Endothelial cell of umbilical vein (primary cell): ENCODE data around the gene PLK1. TPM values are rescaled to one million over a fixed set of nuclear protein-coding genes. Genes with fewer than 3 reads are reported as not detected.
"Not testable (repeated sequence)": the region's sequence is repeated elsewhere in the genome, so short reads cannot be mapped to it uniquely, and the experiment has no call there.

ENCODE experiments used
- BruUV-seq: library from RNA; stranded (reverse); fragments of 400-500 nt; replicated peaks from 2 replicates; lab custom pipeline; 2021; lab: Mats Ljungman, UMichigan
- CTCF ChIA-PET: fragments of 300-600, 350-600 bp; sonication (Branson Sonifier 250); formaldehyde crosslinking; loops from one replicate; lab custom pipeline; 2021; ENCODE audit warnings: antibody characterized with exemption, inconsistent platforms; lab: Charles Lee
- POLR2A ChIA-PET: fragments of 300-600, 350-600 bp; sonication (Branson Sonifier 250); formaldehyde crosslinking; loops from one replicate; lab custom pipeline; 2021; ENCODE audit warnings: antibody characterized with exemption, inconsistent platforms; lab: Charles Lee
- DNase-seq: peaks from one replicate; pipeline ENCODE4 v3.0.0-alpha.2; 2011; ENCODE audit warnings: low read depth, low spot score
- FAIRE-seq: peaks from 2 replicates; lab custom pipeline; 2011; peaks lifted over from hg19 to GRCh38; lab: Jason Lieb, UNC
- H2AFZ ChIP-seq: 2 replicates; pipeline ENCODE4 v1.6.0; 2012; ENCODE audit warnings: low read depth, low read length, control low read depth, inconsistent platforms
- H3K27ac ChIP-seq: 2 replicates; pipeline ENCODE4 v1.5.1; 2011; ENCODE audit warnings: low read depth, mild to moderate bottlenecking, control low read depth, low read length, moderate library complexity; ENCODE audit not compliant: insufficient read depth
- H3K27me3 ChIP-seq, 2 experiments: 2 replicates each; pipeline versions ENCODE4 v1.6.0 to v1.6.1; 2011; ENCODE audit warnings: low read length in 2 of 2, mixed read lengths in 1 of 2; ENCODE audit not compliant: control insufficient read depth in 2 of 2, insufficient read depth in 2 of 2
- H3K36me3 ChIP-seq, 2 experiments: 2 replicates in 1 of 2; 3 replicates in 1 of 2; pipeline ENCODE4 v1.5.1; 2011; ENCODE audit warnings: low read length in 2 of 2, mild to moderate bottlenecking in 1 of 2, moderate library complexity in 1 of 2; ENCODE audit not compliant: control insufficient read depth in 2 of 2, insufficient read depth in 2 of 2; ENCODE audit errors: extremely low read depth in 1 of 2
- H3K4me1 ChIP-seq: 3 replicates; pipeline ENCODE4 v1.5.1; 2011; ENCODE audit warnings: mild to moderate bottlenecking, low read length; ENCODE audit not compliant: control insufficient read depth, insufficient read depth; ENCODE audit errors: extremely low read depth
- H3K4me2 ChIP-seq: 2 replicates; pipeline ENCODE4 v1.6.1; 2011; ENCODE audit warnings: low read length, control low read depth, mixed read lengths; ENCODE audit not compliant: insufficient read depth
- H3K4me3 ChIP-seq, 3 experiments: fragments of 200-600 bp in 1 of 3; sonication (generic), shearing (Covaris generic) in 1 of 3; replicated peaks in 1 of 3; 2 replicates each; pipeline ENCODE4 v1.5.1; 2011 to 2016; ENCODE audit warnings: control low read depth in 3 of 3, low read length in 3 of 3, mild to moderate bottlenecking in 2 of 3, inconsistent platforms in 1 of 3, low read depth in 1 of 3, moderate library complexity in 1 of 3; ENCODE audit not compliant: insufficient read depth in 1 of 3
- H3K79me2 ChIP-seq: 2 replicates; pipeline ENCODE4 v1.6.0; 2012; ENCODE audit warnings: low read length, inconsistent platforms; ENCODE audit not compliant: control insufficient read depth, insufficient read depth
- H3K9ac ChIP-seq: replicated peaks from 2 replicates; pipeline ENCODE3; 2011; ENCODE audit warnings: low read length, control low read depth; ENCODE audit not compliant: insufficient read depth; ENCODE audit errors: extremely low read depth
- H3K9me1 ChIP-seq: replicated peaks from 3 replicates; pipeline ENCODE4 v1.6.0; 2011; ENCODE audit warnings: mild to moderate bottlenecking, low read length; ENCODE audit not compliant: control insufficient read depth, insufficient read depth; ENCODE audit errors: extremely low read depth
- H3K9me3 ChIP-seq: replicated peaks from 2 replicates; pipeline ENCODE4 v1.5.1; 2012; ENCODE audit warnings: low read length, inconsistent platforms; ENCODE audit not compliant: control insufficient read depth, insufficient read depth
- H4K20me1 ChIP-seq: replicated peaks from 2 replicates; pipeline ENCODE3; 2011; ENCODE audit warnings: mild to moderate bottlenecking, low read length; ENCODE audit not compliant: control insufficient read depth, insufficient read depth; ENCODE audit errors: extremely low read depth
- CTCF ChIP-seq, 2 donors: IDR thresholded peaks; 1 replicate in 1 of 2; 2 replicates in 1 of 2; pipeline ENCODE4 v1.5.1; 2011; ENCODE audit warnings: low read length in 2 of 2, mild to moderate bottlenecking in 2 of 2, moderate library complexity in 2 of 2, control low read depth in 1 of 2, inconsistent platforms in 1 of 2, low read depth in 1 of 2; ENCODE audit not compliant: insufficient read depth in 1 of 2; ENCODE audit errors: extremely low read depth in 1 of 2
- EZH2 ChIP-seq: IDR thresholded peaks from 2 replicates; pipeline ENCODE4 v1.6.1; 2012; ENCODE audit warnings: borderline replicate concordance, low read depth, mild to moderate bottlenecking, moderate library complexity, low read length, inconsistent platforms; ENCODE audit not compliant: severe bottlenecking
- FOS ChIP-seq: IDR thresholded peaks from 2 replicates; pipeline ENCODE4 v1.6.1; 2011; ENCODE audit warnings: mild to moderate bottlenecking, low read length, moderate library complexity, borderline replicate concordance; ENCODE audit not compliant: insufficient read depth
- GATA2 ChIP-seq: IDR thresholded peaks from 2 replicates; pipeline ENCODE4 v1.7.0; 2011; ENCODE audit warnings: low read depth, mild to moderate bottlenecking, moderate library complexity, mixed read lengths, low read length; ENCODE audit not compliant: insufficient read length, insufficient read depth
- JUN ChIP-seq: IDR thresholded peaks from 2 replicates; pipeline ENCODE4 v1.6.1; 2011; ENCODE audit warnings: borderline replicate concordance, low read depth; ENCODE audit not compliant: insufficient read length, insufficient read depth
- MAX ChIP-seq: IDR thresholded peaks from 2 replicates; pipeline ENCODE4 v1.6.1; 2011; ENCODE audit not compliant: insufficient read depth, insufficient read length
- MYC ChIP-seq: IDR thresholded peaks from one replicate; pipeline ENCODE4 v1.6.1; 2011; ENCODE audit warnings: mild to moderate bottlenecking, low read depth, low read length
- POLR2A ChIP-seq: IDR thresholded peaks from 2 replicates; pipeline ENCODE4 v1.6.1; 2012; ENCODE audit warnings: low read depth, mild to moderate bottlenecking, control low read depth, low read length
- POLR2AphosphoS5 ChIP-seq: IDR thresholded peaks from 2 replicates; pipeline ENCODE4 v1.6.1; 2012; ENCODE audit warnings: low read depth, mild to moderate bottlenecking, control low read depth, low read length, moderate library complexity; ENCODE audit not compliant: insufficient read depth
- dilution Hi-C: fragments of 300-500 bp; cut with MboI; formaldehyde crosslinking; loops from one replicate; pipeline ENCODE4 v1.15.0; 2019; ENCODE audit warnings: low sequenced_read_pairs; ENCODE audit not compliant: extremely low pct_ligation_motif_present
- intact Hi-C: fragments of 100-400 bp; cut with micrococcal nuclease; formaldehyde crosslinking; loops from one replicate; pipeline ENCODE4 v1.10.0; 2022
- polyA plus RNA-seq, 4 experiments: library from polyadenylated mRNA; depleted of rRNA in 3 of 4; stranded (reverse) in 3 of 4; unstranded in 1 of 4; fragments of >200 nt; gene quantifications; 2 replicates each; pipeline versions ENCODE4 v1.2.1 to v1.2.3, GENCODE V29; 2011 to 2012; ENCODE audit warnings: missing spikeins in 1 of 4
- total RNA-seq: library from RNA; stranded (reverse); gene quantifications from 2 replicates; pipeline ENCODE4 v1.2.3, GENCODE V29; 2021

Gene PLK1
- total and polyA plus RNA-seq, 2 donors (not counting 3 experiments of a cell fraction or from before 2014, with no cell fraction given): 94.9 to 109 TPM

DNA sequence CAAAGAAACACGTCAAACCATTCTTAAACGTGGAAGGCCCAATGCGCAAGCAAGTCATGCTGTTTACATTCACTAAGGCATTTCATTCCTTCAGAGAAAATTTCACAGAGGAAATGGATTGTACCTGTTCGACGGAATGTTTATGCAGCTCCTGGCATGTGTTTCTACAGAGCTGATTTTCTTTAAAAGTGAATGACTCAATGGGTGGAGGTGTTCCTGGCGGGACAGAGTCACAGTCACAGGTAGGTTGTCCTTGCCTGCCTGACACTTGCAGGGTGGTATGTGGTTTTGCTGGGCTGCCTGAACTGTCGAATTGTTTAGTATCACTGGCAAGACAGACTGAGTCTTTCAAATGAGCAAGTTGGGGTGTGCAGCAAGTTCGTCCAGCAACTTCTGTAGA is 49.2 kb upstream of the PLK1 start:
- Histone ChIP-seq H3K4me3 (no peak overlapping the region), H3K27me3 (no peaks in the 10 kb centered on the region), H3K4me2 (no peak overlapping the region), H3K79me2 (peaks cover 6% of the 10 kb centered on the region), H3K36me3 (peaks cover 10 to 11% of the 10 kb centered on the region in 2 experiments), H3K9me3 (no peaks in the 10 kb centered on the region), H3K27ac (no peak overlapping the region), H3K9ac (no peak overlapping the region), H2AFZ (no peak overlapping the region), H3K4me1 (no peaks in the 10 kb centered on the region), H3K9me1 (no peaks in the 10 kb centered on the region), H4K20me1 (no peaks in the 10 kb centered on the region)
- dilution Hi-C loops (no loop called here), intact Hi-C loops (no loop called here)
- CTCF ChIA-PET: interaction anchor here (1.0 kb wide), 1 partner anchor 33 kb away, joined by 3 read pairs; the partner anchor contains the start of gene NDUFAB1
- TF ChIP-seq FOS (no peak), CTCF (IDR thresholded peaks at IDR 0.05; ENCODE audit: extremely low read depth in 1 of 2, insufficient read depth in 1 of 2, low read depth in 1 of 2, low read length in 2 of 2) (no peak), POLR2A (no peak), MAX (no peak), JUN (no peak), EZH2 (no peak), GATA2 (no peak), MYC (no peak), POLR2AphosphoS5 (no peak)
- FAIRE-seq (no peak), DNase-seq (no peak)
- POLR2A ChIA-PET: no interaction called here
- no TSS peak for BruUV-seq

GRCh38 chr16:23631874-23632273 is 46.8 kb upstream of the PLK1 start:
- H3K9me3 ChIP-seq, DNase-seq, intact Hi-C loops, H3K4me1 ChIP-seq, H3K9ac ChIP-seq, H3K27me3 ChIP-seq, FAIRE-seq, BruUV-seq, CTCF ChIA-PET, H2AFZ ChIP-seq, H3K4me2 ChIP-seq, H3K27ac ChIP-seq, H4K20me1 ChIP-seq, POLR2A ChIA-PET, dilution Hi-C loops, H3K9me1 ChIP-seq, H3K79me2 ChIP-seq, H3K4me3 ChIP-seq: not testable (repeated sequence)
- peaks cover 9 to 14% of the 10 kb centered on the region in 2 experiments for H3K36me3 ChIP-seq
